ENCODE data around the gene TNP2. TPM values are rescaled to one million over a fixed set of nuclear protein-coding genes. Genes with fewer than 3 reads are reported as not detected.

Gene TNP2
- total RNA-seq, 1 donor from 2014 or later: not detected

- peaks cover 4% of the 10 kb centered on the region for H3K36me3 Mint-ChIP-seq
- no peaks in the 10 kb centered on the region for H3K9me3 Mint-ChIP-seq
- peak overlapping the region; percentile 94 for H3K4me3 Mint-ChIP-seq
- DNase-seq (ENCODE audit: extremely low spot score, unreplicated experiment): no peak
- no peaks in the 10 kb centered on the region for H3K27me3 Mint-ChIP-seq
- TF ChIP-seq, protein P1, sequence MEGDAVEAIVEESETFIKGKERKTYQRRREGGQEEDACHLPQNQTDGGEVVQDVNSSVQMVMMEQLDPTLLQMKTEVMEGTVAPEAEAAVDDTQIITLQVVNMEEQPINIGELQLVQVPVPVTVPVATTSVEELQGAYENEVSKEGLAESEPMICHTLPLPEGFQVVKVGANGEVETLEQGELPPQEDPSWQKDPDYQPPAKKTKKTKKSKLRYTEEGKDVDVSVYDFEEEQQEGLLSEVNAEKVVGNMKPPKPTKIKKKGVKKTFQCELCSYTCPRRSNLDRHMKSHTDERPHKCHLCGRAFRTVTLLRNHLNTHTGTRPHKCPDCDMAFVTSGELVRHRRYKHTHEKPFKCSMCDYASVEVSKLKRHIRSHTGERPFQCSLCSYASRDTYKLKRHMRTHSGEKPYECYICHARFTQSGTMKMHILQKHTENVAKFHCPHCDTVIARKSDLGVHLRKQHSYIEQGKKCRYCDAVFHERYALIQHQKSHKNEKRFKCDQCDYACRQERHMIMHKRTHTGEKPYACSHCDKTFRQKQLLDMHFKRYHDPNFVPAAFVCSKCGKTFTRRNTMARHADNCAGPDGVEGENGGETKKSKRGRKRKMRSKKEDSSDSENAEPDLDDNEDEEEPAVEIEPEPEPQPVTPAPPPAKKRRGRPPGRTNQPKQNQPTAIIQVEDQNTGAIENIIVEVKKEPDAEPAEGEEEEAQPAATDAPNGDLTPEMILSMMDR (conservative IDR thresholded peaks at IDR 0.05): peak; percentile 80
- peak overlapping the region; percentile 95 for H3K27ac Mint-ChIP-seq
- H3K4me1 Mint-ChIP-seq (ENCODE audit: unreplicated experiment): peaks cover 25% of the 10 kb centered on the region
Measured at GRCh38 chr16:11257131-11257938, 11.8 kb downstream of the TNP2 start.

GRCh38 chr16:11256661-11257130 lies 12.4 kb downstream of the TNP2 start:
- H3K27ac Mint-ChIP-seq: peak overlapping the region; percentile 95

GRCh38 chr16:11255737-11256660 lies 13.1 kb downstream of the TNP2 start, which contains the start of gene SOCS1:
Gene SOCS1, minus strand, starts transcription at chr16:11256204. Its CDS starts 726 bp downstream, at chr16:11255478.
- Mint-ChIP-seq H3K4me3 (peak within 1 kb of the TSS; percentile 94), H3K4me1 (ENCODE audit: unreplicated experiment) (peaks cover 30% of the 10 kb centered on the region), H3K27ac (peak within 1 kb of the TSS; percentile 95), H3K27me3 (no peaks in the 10 kb centered on the region), H3K9me3 (no peaks in the 10 kb centered on the region), H3K36me3 (peaks cover 4% of the 10 kb centered on the region)
- DNase-seq (ENCODE audit: extremely low spot score, unreplicated experiment): peak; percentile 95
- TF ChIP-seq, protein P1 (conservative IDR thresholded peaks at IDR 0.05): peak; percentile 96

More at GRCh38 chr16:11256661-11257130, 12.4 kb downstream of the TNP2 start:
- peak overlapping the region; percentile 94 for H3K4me3 Mint-ChIP-seq
- peaks cover 4% of the 10 kb centered on the region for H3K36me3 Mint-ChIP-seq
- H3K9me3 Mint-ChIP-seq: no peaks in the 10 kb centered on the region
- no peaks in the 10 kb centered on the region for H3K27me3 Mint-ChIP-seq
- peaks cover 31% of the 10 kb centered on the region for H3K4me1 Mint-ChIP-seq (ENCODE audit: unreplicated experiment)
- TF ChIP-seq, protein P1 (conservative IDR thresholded peaks at IDR 0.05): no peak
- peak; percentile 75 for DNase-seq (ENCODE audit: extremely low spot score, unreplicated experiment)

DNA sequence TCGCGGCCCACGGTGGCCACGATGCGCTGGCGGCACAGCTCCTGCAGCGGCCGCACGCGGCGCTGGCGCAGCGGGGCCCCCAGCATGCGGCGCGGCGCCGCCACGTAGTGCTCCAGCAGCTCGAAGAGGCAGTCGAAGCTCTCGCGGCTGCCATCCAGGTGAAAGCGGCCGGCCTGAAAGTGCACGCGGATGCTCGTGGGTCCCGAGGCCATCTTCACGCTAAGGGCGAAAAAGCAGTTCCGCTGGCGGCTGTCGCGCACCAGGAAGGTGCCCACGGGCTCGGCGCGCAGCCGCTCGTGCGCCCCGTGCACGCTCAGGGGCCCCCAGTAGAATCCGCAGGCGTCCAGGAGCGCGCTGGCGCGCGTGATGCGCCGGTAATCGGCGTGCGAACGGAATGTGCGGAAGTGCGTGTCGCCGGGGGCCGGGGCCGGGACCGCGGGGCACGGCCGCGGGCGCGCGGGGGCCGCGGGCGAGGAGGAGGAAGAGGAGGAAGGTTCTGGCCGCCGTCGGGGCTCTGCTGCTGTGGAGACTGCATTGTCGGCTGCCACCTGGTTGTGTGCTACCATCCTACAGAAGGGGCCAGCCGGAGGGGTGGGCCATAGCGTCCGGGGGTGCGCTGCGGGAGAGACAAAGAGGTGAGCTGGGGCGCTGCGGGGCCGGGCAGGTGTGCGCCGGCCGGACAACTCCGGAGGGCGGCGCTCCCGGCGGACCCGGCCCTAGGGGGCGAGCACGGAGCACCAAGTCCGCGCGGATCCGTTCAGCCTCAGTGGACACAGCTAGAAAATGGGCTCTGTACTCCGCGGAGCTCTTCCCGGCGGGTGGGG lies 14.0 kb downstream of the TNP2 start:
- H3K27ac Mint-ChIP-seq: peak overlapping the region; percentile 39
- TF ChIP-seq, protein P1 (conservative IDR thresholded peaks at IDR 0.05): no peak
- H3K9me3 Mint-ChIP-seq: peaks cover 3% of the 10 kb centered on the region
- no peaks in the 10 kb centered on the region for H3K27me3 Mint-ChIP-seq
- DNase-seq (ENCODE audit: extremely low spot score, unreplicated experiment): no peak
- peaks cover 34% of the 10 kb centered on the region for H3K4me1 Mint-ChIP-seq (ENCODE audit: unreplicated experiment)
- peak overlapping the region; percentile 83 for H3K4me3 Mint-ChIP-seq
- peaks cover 4% of the 10 kb centered on the region for H3K36me3 Mint-ChIP-seq
